Calu3 (cell line): ENCODE measurements around the gene LEFTY1. TPM values are rescaled to one million over a fixed set of nuclear protein-coding genes. Genes with fewer than 3 reads are reported as not detected.

Source experiments
- BruUV-seq: library from RNA; stranded (reverse); fragments of 400-500 nt; replicated peaks from 2 replicates; lab custom pipeline; 2021; lab: Mats Ljungman, UMichigan
- CTCF ChIA-PET: fragments of 300-600 bp; sonication (Branson Sonifier 250); formaldehyde crosslinking; loops from one replicate; lab custom pipeline; 2022; ENCODE audit warnings: antibody characterized with exemption; lab: Charles Lee
- DNase-seq: peaks from one replicate; pipeline ENCODE4 v3.0.0; 2022
- H3K27ac Mint-ChIP-seq: one replicate; pipeline ENCODE4 v1.8.0; 2022; ENCODE audit warnings: mixed read lengths; ENCODE audit not compliant: unreplicated experiment
- H3K27me3 Mint-ChIP-seq: one replicate; pipeline ENCODE4 v1.8.0; 2022; ENCODE audit warnings: mixed read lengths; ENCODE audit not compliant: unreplicated experiment
- H3K36me3 Mint-ChIP-seq: one replicate; pipeline ENCODE4 v1.8.0; 2022; ENCODE audit warnings: mild to moderate bottlenecking, moderate library complexity, mixed read lengths; ENCODE audit not compliant: insufficient read depth, unreplicated experiment
- H3K4me1 Mint-ChIP-seq: one replicate; pipeline ENCODE4 v1.8.0; 2022; ENCODE audit warnings: mild to moderate bottlenecking, low read depth, mixed read lengths; ENCODE audit not compliant: unreplicated experiment
- H3K4me3 Mint-ChIP-seq: one replicate; pipeline ENCODE4 v1.8.0; 2022; ENCODE audit warnings: mild to moderate bottlenecking, low read depth, moderate library complexity, mixed read lengths; ENCODE audit not compliant: unreplicated experiment
- H3K9me3 Mint-ChIP-seq: one replicate; pipeline ENCODE4 v1.8.0; 2022; ENCODE audit warnings: low read depth, mixed read lengths; ENCODE audit not compliant: unreplicated experiment
- CTCF ChIP-seq: fragments of 200-600 bp; IDR thresholded peaks from one replicate; pipeline ENCODE4 v1.8.0; 2022; ENCODE audit warnings: antibody characterized with exemption; ENCODE audit not compliant: unreplicated experiment
- intact Hi-C: fragments of 100-400 bp; cut with micrococcal nuclease; formaldehyde crosslinking; loops from one replicate; pipeline ENCODE4 v1.10.0; 2022; ENCODE audit not compliant: unreplicated experiment
- total RNA-seq: library from RNA; stranded (reverse); gene quantifications from 2 replicates; pipeline ENCODE4 v1.2.3, GENCODE V29; 2022

Gene LEFTY1
- total RNA-seq, 1 experiment from 2014 or later: not detected

GRCh38 chr1:225877580-225877979, 11.4 kb downstream of the LEFTY1 start:
- CTCF ChIA-PET: interaction anchor here (0.6 to 1.5 kb wide), 3 partner anchors 20 to 52 kb away, joined by 3 to 8 read pairs (median 4); no protein-coding TSS in a partner anchor

GRCh38 chr1:225876900-225877510, 11.9 kb downstream of the LEFTY1 start:
- Mint-ChIP-seq H3K4me1 (peaks cover 72% of the 10 kb centered on the region), H3K9me3 (no peaks in the 10 kb centered on the region), H3K27me3 (no peaks in the 10 kb centered on the region), H3K36me3 (peaks cover 94% of the 10 kb centered on the region), H3K27ac (peak overlapping the region; percentile 68), H3K4me3 (peak overlapping the region; percentile 67)
- CTCF ChIA-PET: interaction anchor here (0.6 to 1.5 kb wide), 4 partner anchors 20 to 53 kb away, joined by 4 to 8 read pairs (median 5); partner anchors contain the start of gene PYCR2
- BruUV-seq: no TSS peak
- no peak for TF ChIP-seq CTCF
- intact Hi-C loops: loop anchor here (1.0 to 10.0 kb wide), 2 partner anchors 34 to 188 kb away; partner anchors contain the start of gene H3-3A
- no peak for DNase-seq

More at GRCh38 chr1:225877580-225877979, 11.4 kb downstream of the LEFTY1 start:
- Mint-ChIP-seq H3K4me3 (peak overlapping the region; percentile 67), H3K27ac (peak overlapping the region; percentile 68), H3K36me3 (peaks cover 94% of the 10 kb centered on the region), H3K27me3 (no peaks in the 10 kb centered on the region), H3K4me1 (peaks cover 69% of the 10 kb centered on the region), H3K9me3 (no peaks in the 10 kb centered on the region)
- intact Hi-C loops: loop anchor here (1.0 to 10.0 kb wide), 2 partner anchors 34 to 187 kb away; partner anchors contain the start of gene H3-3A
- DNase-seq: peak; percentile 88
- peak; percentile 77 for TF ChIP-seq CTCF
- no TSS peak for BruUV-seq

GRCh38 chr1:225875044-225875815, 13.7 kb downstream of the LEFTY1 start:
- no peaks in the 10 kb centered on the region for H3K9me3 Mint-ChIP-seq
- intact Hi-C loops: loop anchor here (10.0 kb wide), 1 partner anchor 190 kb away; the partner anchor contains the start of gene H3-3A
- H3K36me3 Mint-ChIP-seq: peaks cover 95% of the 10 kb centered on the region
- H3K27ac Mint-ChIP-seq: peak overlapping the region; percentile 68
- CTCF ChIA-PET: interaction anchor here (0.6 to 1.4 kb wide), 8 partner anchors 16 to 1418 kb away, joined by 3 to 14 read pairs (median 4); no protein-coding TSS in a partner anchor
- no peak for TF ChIP-seq CTCF
- H3K27me3 Mint-ChIP-seq: no peaks in the 10 kb centered on the region
- peaks cover 78% of the 10 kb centered on the region for H3K4me1 Mint-ChIP-seq
- DNase-seq: peak; percentile 88
- H3K4me3 Mint-ChIP-seq: peak overlapping the region; percentile 67
- BruUV-seq: no TSS peak

DNA sequence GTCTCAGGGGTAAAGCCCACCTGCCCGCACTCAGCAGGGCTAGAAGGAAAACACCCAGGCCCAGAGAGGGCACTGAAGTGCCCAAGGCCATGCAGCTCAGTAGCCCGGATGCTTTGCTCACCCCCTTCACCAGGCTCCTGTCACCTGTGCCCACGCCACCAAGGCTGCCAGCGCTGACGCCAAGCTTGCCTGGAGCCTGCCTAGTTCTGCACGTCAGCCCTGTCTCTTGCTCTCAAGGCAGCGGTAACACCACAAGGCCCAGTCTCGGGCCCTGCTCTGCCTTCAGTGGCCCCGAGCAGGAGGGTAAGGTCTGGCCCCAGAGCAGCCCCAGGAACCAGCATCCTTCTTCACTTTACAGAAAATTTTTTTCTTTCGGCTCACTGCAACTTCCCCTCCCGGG, 14.5 kb downstream of the LEFTY1 start:
- peaks cover 70% of the 10 kb centered on the region for H3K4me1 Mint-ChIP-seq
- no peak for DNase-seq
- TF ChIP-seq CTCF: no peak
- peak overlapping the region; percentile 67 for H3K4me3 Mint-ChIP-seq
- intact Hi-C loops: loop anchor here (5.0 to 10.0 kb wide), 2 partner anchors 103 to 190 kb away; partner anchors contain the start of gene H3-3A
- CTCF ChIA-PET: interaction anchor here (0.6 to 1.4 kb wide), 2 partner anchors 23 to 1417 kb away, joined by 4 to 14 read pairs; no protein-coding TSS in a partner anchor
- H3K9me3 Mint-ChIP-seq: no peaks in the 10 kb centered on the region
- no peaks in the 10 kb centered on the region for H3K27me3 Mint-ChIP-seq
- peak overlapping the region; percentile 68 for H3K27ac Mint-ChIP-seq
- peaks cover 89% of the 10 kb centered on the region for H3K36me3 Mint-ChIP-seq
- BruUV-seq: no TSS peak
